NCI-H510A (cell line): ENCODE data around the gene ARHGEF2.

Experiments used
- DNase-seq: peaks from one replicate; lab custom pipeline; 2025; lab: John Stamatoyannopoulos, UW

Gene ARHGEF2

DNA sequence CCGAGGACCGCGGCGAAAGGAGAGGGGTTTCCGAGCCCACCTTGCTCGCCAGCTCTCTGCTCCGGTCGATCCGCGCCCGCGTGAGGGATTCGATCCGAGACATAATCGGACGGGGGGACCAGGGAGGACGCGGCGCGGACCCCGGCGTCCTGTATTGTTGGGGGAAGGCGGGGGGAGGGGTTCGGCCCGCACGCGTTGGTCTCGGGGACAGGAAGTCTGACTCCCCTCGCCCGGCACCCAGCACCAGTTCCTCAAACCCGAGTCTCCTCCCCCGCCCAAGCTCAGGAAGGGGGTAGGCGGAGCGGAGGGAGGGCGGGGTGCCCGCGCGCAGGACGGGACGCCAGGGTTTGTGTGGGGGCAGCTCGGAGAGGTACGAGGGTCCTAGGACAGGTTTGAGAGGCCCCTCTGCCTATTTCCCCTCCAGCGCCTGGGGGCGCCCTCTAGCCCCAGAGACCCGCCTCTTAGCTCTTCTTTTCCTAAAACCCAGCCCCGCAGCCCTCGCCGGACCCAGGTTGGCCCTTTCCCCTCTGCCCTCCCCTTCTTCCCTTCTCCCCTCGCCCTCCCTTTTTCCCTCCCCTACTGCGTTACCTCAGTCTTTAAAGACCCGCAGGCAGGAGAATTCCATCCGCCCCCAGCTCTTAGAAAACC is at the start of gene ARHGEF2:
Gene ARHGEF2, minus strand, starts transcription at position 223 of the 648 bp plus-strand sequence. Its CDS starts 120 bp downstream, at position 103.
- DNase-seq, result peak; percentile 56

GRCh38 chr1:156026588-156026987 is 48.2 kb upstream of the ARHGEF2 start:
- DNase-seq, result no peak

- no peak for DNase-seq
Observed at GRCh38 chr1:156025876-156026275, 47.5 kb upstream of the ARHGEF2 start.

GRCh38 chr1:156024801-156025200 is 46.5 kb upstream of the ARHGEF2 start:
- no peak for DNase-seq

DNA sequence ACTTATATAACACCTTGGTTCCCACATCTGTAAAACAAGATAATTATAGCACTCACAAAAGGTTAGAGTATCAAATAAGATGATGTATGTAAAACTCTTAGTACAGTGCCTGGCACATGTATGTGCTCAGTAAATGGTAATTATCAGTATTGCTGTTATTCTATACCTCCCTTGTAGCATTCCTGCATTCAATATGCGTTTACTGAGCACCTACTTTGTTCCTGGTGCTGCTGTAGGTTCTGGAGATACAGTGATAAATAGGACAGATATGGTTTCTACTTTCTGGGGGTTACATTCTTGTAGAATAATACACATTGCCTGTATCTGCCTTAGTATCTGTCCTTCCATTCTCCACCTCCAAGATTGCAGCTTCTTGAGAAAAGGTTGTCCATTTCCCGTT is 43.6 kb upstream of the ARHGEF2 start:
- DNase-seq, result no peak

DNA sequence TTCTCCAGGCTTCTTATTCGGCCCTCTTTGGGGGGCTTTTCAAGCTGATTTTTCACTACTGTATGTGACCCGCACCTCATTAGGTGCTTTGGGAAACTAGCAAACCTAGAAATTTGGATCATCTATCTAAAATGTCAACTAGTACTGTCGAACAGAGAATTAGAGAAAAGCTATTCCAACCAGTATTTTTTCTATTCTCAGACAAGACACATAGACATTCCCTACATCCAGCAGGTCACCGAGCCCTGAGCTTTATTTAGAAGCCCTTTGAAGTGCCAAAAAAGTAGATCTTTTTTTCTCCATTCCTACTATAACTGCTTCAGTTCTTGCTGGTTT is 42.7 kb upstream of the ARHGEF2 start:
- DNase-seq, result no peak

DNA sequence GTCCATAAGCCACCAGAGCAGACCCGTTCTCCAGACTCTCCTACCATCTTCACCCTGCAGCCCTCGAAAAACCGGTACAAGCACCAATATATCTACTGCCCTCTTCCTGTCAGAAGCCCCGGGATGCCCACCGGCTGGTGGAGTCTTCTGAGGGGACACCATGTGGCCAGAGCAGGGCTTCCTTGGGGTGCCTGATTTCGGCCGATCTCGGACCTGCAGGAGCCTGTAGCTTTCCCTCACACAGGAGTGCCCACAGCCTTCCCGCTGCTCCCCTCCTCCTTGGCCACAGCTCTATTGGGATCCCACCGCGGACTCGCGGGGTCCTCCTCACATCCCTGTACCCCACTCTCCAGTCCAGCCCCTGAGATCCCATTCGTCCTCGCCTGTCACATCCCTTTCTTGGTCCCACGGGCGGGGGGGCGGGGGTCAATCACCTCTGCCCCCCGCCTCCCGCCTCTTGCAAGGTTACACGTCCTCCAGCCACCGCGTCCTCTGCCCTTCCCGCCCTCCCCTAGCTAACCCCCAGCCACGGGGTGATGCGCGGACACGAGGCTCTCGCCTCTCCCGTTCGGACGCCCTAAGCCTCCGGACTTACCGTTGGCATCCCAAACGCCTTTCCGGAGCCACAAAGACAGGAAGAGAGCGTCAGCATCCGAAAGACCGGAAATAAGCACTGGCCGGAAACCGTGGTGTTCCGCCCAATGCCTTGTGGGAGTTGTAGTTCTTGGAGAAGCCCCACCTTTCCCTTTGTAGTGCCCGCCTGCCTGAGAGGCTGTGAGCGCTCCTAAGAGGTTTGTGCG is 42.1 kb upstream of the ARHGEF2 start, which contains the start of gene SSR2:
Gene SSR2, minus strand, starts transcription at position 659 of the 800 bp plus-strand sequence. CDS start 784 bp downstream, outside the sequence.
- peak; percentile 88 for DNase-seq

- no peak for DNase-seq
Observed at GRCh38 chr1:156019946-156020292, 41.6 kb upstream of the ARHGEF2 start.

DNA sequence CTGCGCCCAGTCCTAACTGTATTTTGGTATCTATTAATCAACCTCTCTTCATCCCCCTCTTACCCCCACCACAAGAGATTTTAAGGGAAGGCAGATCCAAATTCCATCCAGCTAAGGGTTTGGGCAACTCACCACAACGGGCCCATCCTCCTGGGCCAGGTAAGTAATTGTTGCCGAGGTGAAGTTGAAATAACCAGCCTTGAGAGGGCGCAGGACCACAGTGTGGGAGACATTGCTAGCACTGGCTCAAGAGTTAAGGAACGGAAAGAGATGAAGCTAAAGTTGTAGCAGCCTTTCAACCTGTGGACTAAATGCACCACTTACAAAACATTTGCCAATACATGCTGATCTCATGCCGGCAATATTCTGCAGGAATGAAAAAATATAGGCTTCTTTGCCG is 36.5 kb upstream of the ARHGEF2 start:
- no peak for DNase-seq

DNA sequence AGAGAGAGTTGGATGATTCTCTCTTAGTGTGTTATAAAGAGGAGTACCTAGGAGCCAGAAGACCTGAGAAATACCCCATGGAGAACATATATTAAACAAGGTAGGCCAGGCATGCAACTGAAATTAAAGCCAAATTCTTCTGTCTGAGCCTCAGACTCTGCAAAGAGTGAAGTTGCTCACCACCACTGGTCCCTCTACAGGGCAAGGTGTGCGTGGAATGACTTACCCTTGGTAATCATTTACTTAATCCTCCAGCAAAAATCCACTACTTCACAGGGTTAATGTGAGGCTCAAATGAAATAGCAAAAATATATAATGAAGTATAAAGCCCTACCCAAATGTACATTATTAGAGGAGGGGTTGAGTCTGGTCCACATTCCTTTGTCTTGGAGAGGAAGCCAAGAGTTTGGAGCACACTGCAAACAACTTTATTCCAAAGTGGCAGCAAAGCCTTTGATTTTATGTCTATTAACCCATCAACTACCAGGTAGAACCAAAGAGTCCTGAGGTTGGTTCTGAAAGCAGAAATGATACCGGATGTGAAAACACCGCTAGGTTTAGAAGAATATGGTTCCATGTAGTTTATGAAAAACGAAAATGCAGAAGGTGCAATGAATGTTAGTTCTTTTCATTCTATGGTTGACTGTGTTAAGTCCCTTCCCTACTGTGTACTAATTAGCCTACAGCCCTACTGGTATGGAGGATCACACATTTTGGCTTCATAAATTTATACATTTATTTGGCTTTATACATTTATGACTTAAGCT is 33.9 kb upstream of the ARHGEF2 start:
- no peak for DNase-seq

- DNase-seq, result no peak
Observed at GRCh38 chr1:156009404-156009803, 31.1 kb upstream of the ARHGEF2 start.

DNA sequence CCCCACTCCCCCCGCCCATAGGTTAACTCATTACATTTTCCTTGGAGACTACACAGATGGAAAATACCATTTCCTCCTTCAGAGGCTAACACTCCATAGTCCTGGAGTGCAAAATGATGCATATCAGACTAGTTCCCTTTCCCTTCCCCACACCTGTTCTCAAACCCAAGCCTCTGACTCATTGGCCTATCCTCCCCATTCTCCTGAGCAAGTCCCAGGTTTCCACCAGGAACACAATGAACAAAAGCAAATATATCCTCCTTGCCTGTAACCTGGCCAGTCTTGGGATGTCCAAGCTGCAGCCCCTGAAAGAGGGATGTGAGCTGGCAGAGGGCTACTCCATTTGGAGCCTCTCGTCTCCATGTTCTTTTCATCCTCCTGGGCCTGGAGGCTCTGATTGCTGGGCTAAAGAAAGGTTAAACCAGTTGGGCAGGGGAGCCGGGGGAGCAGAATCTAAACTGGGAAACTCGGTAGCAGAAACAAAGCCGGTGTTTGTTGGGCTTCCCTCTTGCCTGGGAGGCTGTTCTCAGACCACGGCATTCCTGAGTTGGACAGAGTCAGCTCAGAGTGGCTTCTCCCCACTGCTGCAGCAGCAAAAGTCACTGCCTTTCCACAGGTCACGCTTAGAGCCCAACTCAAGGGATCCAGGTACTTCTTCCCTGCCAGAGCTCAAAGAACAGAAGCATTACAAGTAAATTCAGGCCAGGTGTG is 28.5 kb upstream of the ARHGEF2 start:
- no peak for DNase-seq

- DNase-seq, result no peak
Observed at GRCh38 chr1:156004843-156005584, 26.7 kb upstream of the ARHGEF2 start.

GRCh38 chr1:156003923-156004188 is 25.5 kb upstream of the ARHGEF2 start:
- DNase-seq, result no peak

- DNase-seq, result no peak
Observed at GRCh38 chr1:156002188-156002911, 24.0 kb upstream of the ARHGEF2 start.

GRCh38 chr1:156001662-156002171 is 23.4 kb upstream of the ARHGEF2 start:
- DNase-seq, result no peak

GRCh38 chr1:156001021-156001661 is 22.8 kb upstream of the ARHGEF2 start:
- no peak for DNase-seq

- no peak for DNase-seq
Observed at GRCh38 chr1:155999964-156000363, 21.6 kb upstream of the ARHGEF2 start.

GRCh38 chr1:155996166-155996565 is 17.8 kb upstream of the ARHGEF2 start:
- no peak for DNase-seq

GRCh38 chr1:155993595-155993994 is 15.2 kb upstream of the ARHGEF2 start:
- no peak for DNase-seq
